BLaER1 (cell line): ENCODE data around the gene EEF2K.
"Not testable (repeated sequence)": the region's sequence is repeated elsewhere in the genome, so short reads cannot be mapped to it uniquely, and the experiment has no call there.

Experiments
- H3K27ac ChIP-seq: shearing (Covaris generic); formaldehyde crosslinking; 2 replicates; pipeline ENCODE4 v1.8.1; 2022
- H3K27me3 ChIP-seq: shearing (Covaris generic); formaldehyde crosslinking; 2 replicates; pipeline ENCODE4 v1.8.1; 2022
- H3K36me3 ChIP-seq: shearing (Covaris generic); formaldehyde crosslinking; 2 replicates; pipeline ENCODE4 v1.8.1; 2022
- H3K4me1 ChIP-seq: shearing (Covaris generic); formaldehyde crosslinking; 2 replicates; pipeline ENCODE4 v1.8.1; 2022
- H3K4me2 ChIP-seq: shearing (Covaris generic); formaldehyde crosslinking; 2 replicates; pipeline ENCODE4 v1.8.1; 2022
- H3K4me3 ChIP-seq: shearing (Covaris generic); formaldehyde crosslinking; 2 replicates; pipeline ENCODE4 v1.8.1; 2022
- H3K9ac ChIP-seq: shearing (Covaris generic); formaldehyde crosslinking; 2 replicates; pipeline ENCODE4 v1.8.1; 2022
- H3K9me3 ChIP-seq: shearing (Covaris generic); formaldehyde crosslinking; 2 replicates; pipeline ENCODE4 v1.8.1; 2022
- H4K20me1 ChIP-seq: shearing (Covaris generic); formaldehyde crosslinking; 2 replicates; pipeline ENCODE4 v1.8.1; 2022
- Cebpa-rat ChIP-seq: shearing (Covaris generic); IDR thresholded peaks from 2 replicates; pipeline ENCODE4 v1.8.1; 2022

EEF2K gene

DNA sequence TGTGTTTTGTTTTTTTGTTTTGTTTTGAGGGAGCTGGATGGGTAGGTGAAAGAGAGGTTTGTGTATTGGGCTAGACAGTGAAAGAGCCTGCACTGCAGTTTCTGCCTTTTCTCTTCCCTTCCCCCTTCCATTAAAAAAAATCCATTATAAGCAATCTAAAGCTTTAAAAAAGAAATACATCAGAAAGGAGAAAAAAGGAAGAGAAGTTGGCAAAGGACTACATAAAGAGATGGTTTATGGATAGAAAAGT is 10.7 kb upstream of the EEF2K start:
- Histone ChIP-seq H3K4me1 (peaks cover 34% of the 10 kb centered on the region), H3K9me3 (no peaks in the 10 kb centered on the region), H3K4me3 (peak overlapping the region; percentile 69; the same call in 1 of the 2 replicates), H3K4me2 (peak overlapping the region; percentile 62), H3K27me3 (peaks cover 16% of the 10 kb centered on the region), H4K20me1 (no peaks in the 10 kb centered on the region), H3K36me3 (no peaks in the 10 kb centered on the region), H3K27ac (no peak overlapping the region), H3K9ac (no peak overlapping the region)
- no peak for TF ChIP-seq Cebpa-rat

DNA sequence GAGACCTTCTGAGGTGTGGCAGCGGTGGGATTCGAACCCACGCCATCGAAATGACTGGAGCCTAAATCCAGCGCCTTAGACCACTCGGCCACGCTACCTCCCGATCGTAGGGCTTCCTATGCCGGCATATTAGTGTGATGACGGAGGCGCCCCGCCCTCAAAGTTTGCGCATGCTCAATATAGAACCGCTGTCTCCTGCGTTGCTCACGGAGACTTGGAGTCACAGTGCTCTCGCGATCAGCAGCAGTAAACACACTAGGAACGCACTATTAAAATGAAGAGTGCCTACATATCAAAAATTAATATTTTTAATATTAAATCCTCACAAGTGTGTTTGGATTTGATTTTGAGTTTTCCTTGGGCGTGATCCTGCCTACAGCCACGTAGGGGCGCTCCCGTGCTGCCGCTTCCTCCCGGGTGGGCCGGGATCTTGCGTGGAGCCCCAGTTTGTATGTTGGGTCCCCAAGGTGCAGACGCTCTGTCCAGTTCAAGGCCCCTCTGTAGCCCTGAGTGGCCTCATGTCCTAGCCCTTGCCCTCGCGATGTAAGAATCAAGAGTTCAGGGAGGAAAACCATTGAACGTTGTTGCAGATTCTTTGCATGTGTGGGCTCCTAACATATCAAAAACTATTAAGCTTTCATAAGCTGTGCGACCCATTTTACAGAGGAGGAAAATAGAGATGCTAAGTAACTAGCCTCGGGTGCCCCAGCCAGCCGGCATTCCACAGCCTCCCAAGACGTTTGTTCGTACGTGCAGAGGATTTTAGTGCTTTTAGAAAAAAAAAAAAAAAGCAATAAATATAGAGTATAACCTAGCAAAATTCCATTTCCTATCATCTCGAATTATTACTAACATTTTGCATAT is 10.2 kb upstream of the EEF2K start:
- Histone ChIP-seq H3K4me2 (peak overlapping the region; percentile 62), H3K27ac (no peak overlapping the region), H4K20me1 (no peaks in the 10 kb centered on the region), H3K36me3 (no peaks in the 10 kb centered on the region), H3K4me1 (peaks cover 34% of the 10 kb centered on the region), H3K27me3 (peaks cover 16% of the 10 kb centered on the region), H3K4me3 (peak overlapping the region; percentile 69), H3K9me3 (no peaks in the 10 kb centered on the region), H3K9ac (peak overlapping the region; percentile 67; the same call in 1 of the 2 replicates)
- no peak for TF ChIP-seq Cebpa-rat

DNA sequence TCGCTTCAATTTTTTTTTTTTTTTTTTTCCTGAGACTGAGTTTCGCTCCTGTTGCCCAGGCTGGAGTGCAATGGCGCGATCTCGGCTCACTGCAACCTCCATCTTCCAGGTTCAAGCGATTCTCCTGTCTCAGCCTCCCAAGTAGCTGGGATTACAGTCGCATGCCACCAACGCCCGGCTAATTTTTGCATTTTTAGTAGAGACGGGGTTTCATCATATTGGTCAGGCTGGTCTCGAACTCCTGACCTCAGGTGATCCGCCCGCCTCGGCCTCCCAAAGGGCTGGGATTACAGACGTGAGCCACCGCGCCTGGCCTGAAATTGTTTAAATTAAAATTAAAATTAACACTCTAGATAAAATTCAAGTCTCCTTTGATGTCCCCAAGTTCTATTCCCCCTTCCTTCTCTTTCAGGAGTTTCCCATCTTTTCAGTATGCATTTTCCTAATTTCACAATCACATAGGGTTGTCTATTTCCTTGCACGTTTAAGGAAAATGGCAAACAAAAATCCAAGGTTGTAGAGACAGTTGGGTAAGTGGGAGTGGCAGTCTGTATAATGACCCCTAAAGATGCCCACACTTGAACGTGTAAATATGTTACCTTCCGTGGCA is 9.4 kb upstream of the EEF2K start:
- peak overlapping the region; percentile 69; the same call in 1 of the 2 replicates for H3K4me3 ChIP-seq
- H3K27ac ChIP-seq = not testable (repeated sequence)

DNA sequence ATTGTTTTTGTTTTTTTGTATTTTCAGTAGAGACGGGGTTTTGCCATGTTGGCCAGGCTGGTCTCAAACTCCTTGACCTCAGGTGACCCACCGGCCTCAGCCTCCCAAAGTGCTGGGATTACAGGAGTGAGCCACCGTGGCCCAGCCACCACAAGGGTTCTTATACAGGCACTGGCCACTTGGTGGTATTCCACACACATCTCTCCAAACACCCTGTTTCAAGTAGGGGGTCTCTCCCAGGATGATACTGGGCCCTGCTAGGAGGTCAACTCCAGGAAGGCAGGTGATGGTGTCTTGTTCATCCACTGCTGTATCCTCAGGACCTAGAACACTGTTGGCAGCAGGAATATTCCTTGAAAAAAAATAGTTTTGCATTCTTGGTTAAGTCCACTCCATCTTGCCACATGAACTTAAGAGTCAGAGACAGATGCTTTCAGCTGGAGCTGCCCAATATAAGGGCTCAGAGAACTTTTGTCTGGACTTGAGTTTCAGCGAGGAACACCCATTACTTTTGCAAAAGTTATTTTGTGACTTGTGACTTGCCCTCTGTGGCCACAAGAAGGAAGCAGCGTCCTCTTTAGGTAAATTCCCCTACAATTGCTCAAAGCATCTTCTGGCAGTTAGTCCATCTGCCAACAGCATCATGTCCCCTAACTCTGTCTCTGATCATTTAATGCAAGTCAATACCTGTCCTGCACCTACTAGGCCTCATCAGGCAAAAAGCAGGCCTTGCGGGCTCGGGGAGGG is 7.4 kb upstream of the EEF2K start:
- Histone ChIP-seq H4K20me1 (no peaks in the 10 kb centered on the region), H3K36me3 (no peaks in the 10 kb centered on the region), H3K4me3 (no peak overlapping the region), H3K9ac (no peak overlapping the region), H3K27ac (no peak overlapping the region), H3K4me1 (peaks cover 16% of the 10 kb centered on the region), H3K4me2 (no peak overlapping the region), H3K27me3 (peaks cover 5% of the 10 kb centered on the region), H3K9me3 (no peaks in the 10 kb centered on the region)
- no peak for TF ChIP-seq Cebpa-rat

More for the DNA sequence above, 9.4 kb upstream of the EEF2K start:
- H3K36me3 ChIP-seq, H3K9ac ChIP-seq, H3K9me3 ChIP-seq, H4K20me1 ChIP-seq: not testable (repeated sequence)
- peak overlapping the region; percentile 62 for H3K4me2 ChIP-seq
- H3K4me1 ChIP-seq = peaks cover 30% of the 10 kb centered on the region
- H3K27me3 ChIP-seq = peaks cover 16% of the 10 kb centered on the region

DNA sequence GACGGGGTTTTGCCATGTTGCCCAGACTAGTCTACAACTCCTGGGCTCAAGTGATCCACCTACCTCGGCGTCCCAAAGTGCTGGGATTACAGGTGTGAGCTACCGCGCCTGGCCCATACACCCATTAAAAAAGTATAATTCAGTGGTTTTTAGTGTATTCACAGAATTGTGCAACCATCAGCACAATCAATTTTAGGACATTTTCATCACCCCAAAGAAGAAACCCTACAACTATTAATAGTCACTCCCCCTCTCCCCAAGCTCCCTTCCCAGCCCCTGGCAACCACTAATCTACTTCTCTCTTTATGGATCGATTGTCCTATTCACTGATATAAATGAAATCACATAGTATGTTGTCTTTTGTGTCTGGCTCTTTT is 3.8 kb upstream of the EEF2K start:
- Histone ChIP-seq H3K9ac (no peak overlapping the region), H3K4me3 (no peak overlapping the region), H4K20me1 (peaks cover 2% of the 10 kb centered on the region), H3K36me3 (no peaks in the 10 kb centered on the region), H3K4me1 (peaks cover 13% of the 10 kb centered on the region), H3K27me3 (no peaks in the 10 kb centered on the region), H3K9me3 (no peaks in the 10 kb centered on the region), H3K27ac (no peak overlapping the region), H3K4me2 (no peak overlapping the region)
- TF ChIP-seq Cebpa-rat = no peak

DNA sequence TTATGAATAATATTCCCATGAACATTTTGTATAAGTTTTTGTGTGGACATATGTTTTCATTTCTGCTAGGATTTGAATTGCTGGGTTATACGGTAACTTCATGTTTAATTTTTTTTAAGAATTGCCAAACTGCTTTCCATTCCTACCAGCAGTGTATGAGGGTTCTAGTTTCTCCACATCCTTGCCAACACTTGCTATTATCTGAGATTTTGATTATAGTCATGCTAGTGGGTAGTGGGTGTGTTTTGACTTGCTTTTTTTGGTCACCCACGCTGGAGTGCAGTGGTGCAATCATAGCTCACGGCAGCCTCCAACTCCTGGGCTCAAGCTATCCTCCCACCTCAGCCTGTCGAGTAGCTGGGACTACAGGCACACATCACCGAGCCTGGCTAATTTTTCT is 3.0 kb upstream of the EEF2K start:
- Histone ChIP-seq H3K27ac (no peak overlapping the region), H4K20me1 (peaks cover 11% of the 10 kb centered on the region), H3K27me3 (no peaks in the 10 kb centered on the region), H3K9ac (no peak overlapping the region), H3K36me3 (no peaks in the 10 kb centered on the region), H3K9me3 (no peaks in the 10 kb centered on the region), H3K4me2 (no peak overlapping the region), H3K4me3 (no peak overlapping the region), H3K4me1 (peaks cover 22% of the 10 kb centered on the region)
- no peak for TF ChIP-seq Cebpa-rat

DNA sequence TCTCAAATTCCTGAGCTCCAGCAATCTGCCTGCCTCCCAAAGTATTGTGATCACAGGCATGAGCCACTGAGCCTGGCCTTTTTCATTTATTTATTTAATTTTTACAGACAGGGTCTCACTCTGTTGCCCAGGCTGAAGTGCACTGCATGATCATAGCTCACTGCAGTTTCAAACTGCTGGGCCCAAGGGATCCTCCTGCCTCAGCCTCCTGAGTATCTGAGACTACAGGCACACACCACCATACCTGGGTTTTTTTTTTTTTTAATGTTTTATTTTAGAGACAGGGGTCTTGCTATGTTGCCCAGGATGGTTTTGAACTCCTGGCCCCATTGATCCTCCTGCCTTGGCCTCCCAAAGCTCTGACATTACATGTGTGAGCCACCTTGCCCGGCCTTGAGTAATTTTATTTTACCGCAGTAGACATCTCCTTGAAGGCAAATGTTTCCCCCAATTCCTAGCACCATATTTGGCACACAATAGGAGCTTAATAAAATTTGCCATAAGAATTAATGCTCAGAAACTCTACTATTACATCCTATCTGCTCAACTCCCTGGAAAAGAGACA is 1.9 kb upstream of the EEF2K start:
- no peak for TF ChIP-seq Cebpa-rat
- H3K9ac ChIP-seq = no peak overlapping the region
- H3K36me3 ChIP-seq = peaks cover 2% of the 10 kb centered on the region
- H3K4me3 ChIP-seq = no peak overlapping the region
- no peaks in the 10 kb centered on the region for H3K9me3 ChIP-seq
- peaks cover 22% of the 10 kb centered on the region for H4K20me1 ChIP-seq
- no peaks in the 10 kb centered on the region for H3K27me3 ChIP-seq
- H3K4me1 ChIP-seq = peaks cover 28% of the 10 kb centered on the region
- H3K4me2 ChIP-seq = no peak overlapping the region
- H3K27ac ChIP-seq = no peak overlapping the region

DNA sequence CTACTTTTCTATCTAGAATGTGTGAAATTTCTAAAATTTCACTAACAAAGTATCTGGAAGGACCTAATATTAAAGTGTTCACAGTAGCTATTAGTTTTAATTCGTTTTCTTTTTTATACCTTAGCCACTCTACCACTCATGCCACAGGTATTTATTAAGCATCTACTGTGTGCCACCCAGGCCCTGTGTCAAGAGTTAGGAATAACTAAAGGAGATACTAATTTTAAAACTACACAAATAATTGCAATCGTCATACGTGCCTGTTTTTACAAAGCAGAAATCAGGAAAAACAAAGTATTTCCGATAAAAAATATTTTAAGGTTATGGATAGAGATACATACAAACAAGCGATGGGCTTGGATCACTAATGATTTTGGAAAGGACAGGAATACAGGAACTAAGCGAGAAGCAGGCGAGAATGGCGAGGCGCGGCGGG is 483 bp upstream of the EEF2K start:
- Histone ChIP-seq H3K4me2 (peak overlapping the region; percentile 85), H3K4me3 (peak overlapping the region; percentile 90), H4K20me1 (peaks cover 36% of the 10 kb centered on the region), H3K4me1 (peaks cover 42% of the 10 kb centered on the region), H3K27ac (peak overlapping the region; percentile 85), H3K9me3 (peaks cover 5% of the 10 kb centered on the region), H3K27me3 (no peaks in the 10 kb centered on the region), H3K9ac (peak overlapping the region; percentile 87; the same call in 1 of the 2 replicates), H3K36me3 (peaks cover 17% of the 10 kb centered on the region)
- TF ChIP-seq Cebpa-rat = no peak

DNA sequence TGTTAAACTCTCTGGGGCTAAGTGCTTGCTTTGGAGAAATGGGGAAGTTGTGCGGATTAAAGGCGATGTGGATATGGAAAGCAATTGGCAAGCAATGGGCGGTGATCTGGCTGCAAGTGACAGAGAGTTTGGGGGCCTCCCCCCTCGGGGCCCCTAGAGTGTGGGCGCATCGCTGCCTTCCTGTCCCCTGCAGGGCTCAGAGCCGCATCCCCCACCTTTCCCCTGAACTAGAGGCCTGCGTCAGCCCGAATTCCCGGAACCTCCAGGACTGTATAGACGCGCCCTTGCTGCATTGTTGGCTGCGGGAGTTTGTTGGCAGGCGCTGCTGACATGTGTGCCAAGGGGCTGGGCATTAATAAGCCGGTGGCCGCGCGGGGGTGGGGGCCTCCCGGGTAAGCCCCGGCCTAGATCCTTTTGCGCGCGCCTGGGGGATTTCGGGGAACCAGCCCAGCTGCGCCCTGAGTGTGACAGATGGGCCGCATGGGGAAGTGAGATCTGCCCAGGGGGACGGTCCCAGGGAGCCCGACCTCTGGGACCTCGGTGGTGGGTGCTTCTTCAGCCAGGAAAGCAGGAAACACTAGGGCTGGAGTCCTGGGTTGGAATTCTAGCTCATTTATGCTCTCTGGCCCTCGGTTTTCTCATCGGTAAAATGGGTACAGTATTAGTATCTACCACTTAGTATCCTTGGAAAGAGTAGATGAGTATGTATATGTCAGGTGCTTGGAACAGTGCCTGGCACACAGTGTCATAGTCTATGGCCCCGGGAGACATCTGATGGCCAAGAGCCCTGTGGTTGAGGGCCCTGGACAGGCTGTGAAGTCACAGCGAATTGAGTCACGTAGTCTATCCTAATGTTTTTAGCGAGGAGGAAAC is 1.0 kb downstream of the EEF2K start:
- Histone ChIP-seq H3K27ac (peak overlapping the region; percentile 85), H3K4me2 (peak overlapping the region; percentile 85), H3K27me3 (no peaks in the 10 kb centered on the region), H3K9ac (peak overlapping the region; percentile 87), H3K36me3 (peaks cover 31% of the 10 kb centered on the region), H4K20me1 (peaks cover 50% of the 10 kb centered on the region), H3K4me3 (peak overlapping the region; percentile 90), H3K9me3 (peaks cover 11% of the 10 kb centered on the region), H3K4me1 (peaks cover 57% of the 10 kb centered on the region)
- TF ChIP-seq Cebpa-rat = no peak
